GDM1 (cell line): Measurements from ENCODE around the gene MSS51.

ENCODE experiments used
- DNase-seq: peaks from one replicate; lab custom pipeline; 2025; lab: John Stamatoyannopoulos, UW

The MSS51 gene

GRCh38 chr10:73433538-73433867 is at the start of gene MSS51:
Gene MSS51 (minus strand): TSS chr10:73433561. CDS start chr10:73428284, 5,277 bp downstream.
- DNase-seq, result no peak

- DNase-seq, result no peak
These were observed 46.8 kb upstream of the MSS51 start for GRCh38 chr10:73480158-73480557.

- no peak for DNase-seq
These were observed 45.3 kb upstream of the MSS51 start for GRCh38 chr10:73478636-73479035.

- DNase-seq, result no peak
These were observed 37.9 kb upstream of the MSS51 start for GRCh38 chr10:73471226-73471625.

- DNase-seq, result no peak
These were observed 36.2 kb upstream of the MSS51 start for GRCh38 chr10:73469579-73469978.

- DNase-seq, result no peak
These were observed 33.8 kb upstream of the MSS51 start for GRCh38 chr10:73467206-73467605.

GRCh38 chr10:73465978-73466726 is 32.8 kb upstream of the MSS51 start:
- no peak for DNase-seq

- no peak for DNase-seq
These were observed 27.5 kb upstream of the MSS51 start for GRCh38 chr10:73460897-73461296.

- no peak for DNase-seq
These were observed 26.4 kb upstream of the MSS51 start for GRCh38 chr10:73459683-73460314.

GRCh38 chr10:73456187-73456890 is 23.0 kb upstream of the MSS51 start:
- DNase-seq, result no peak

GRCh38 chr10:73449113-73449512 is 15.8 kb upstream of the MSS51 start:
- DNase-seq, result no peak

- DNase-seq, result no peak
These were observed 15.0 kb upstream of the MSS51 start for GRCh38 chr10:73448384-73448783.

GRCh38 chr10:73446926-73447325 is 13.6 kb upstream of the MSS51 start:
- no peak for DNase-seq

GRCh38 chr10:73444457-73444856 is 11.1 kb upstream of the MSS51 start:
- no peak for DNase-seq

- no peak for DNase-seq
These were observed 6.4 kb upstream of the MSS51 start for GRCh38 chr10:73439605-73440312.

- no peak for DNase-seq
These were observed 5.7 kb upstream of the MSS51 start for GRCh38 chr10:73439055-73439454.

GRCh38 chr10:73432646-73433537 is 469 bp downstream of the MSS51 start:
- no peak for DNase-seq

- no peak for DNase-seq
These were observed 7.0 kb downstream of the MSS51 start for GRCh38 chr10:73426318-73426717.

GRCh38 chr10:73424478-73424877 is 8.9 kb downstream of the MSS51 start:
- no peak for DNase-seq

- no peak for DNase-seq
These were observed 10.1 kb downstream of the MSS51 start for GRCh38 chr10:73423309-73423708.

GRCh38 chr10:73416571-73416970 is 16.8 kb downstream of the MSS51 start:
- no peak for DNase-seq
